Amniotic epithelial cell (primary cell): ENCODE measurements around the gene ENGASE.

ENCODE experiments used
- DNase-seq: peaks from one replicate; pipeline ENCODE4 v3.0.0-alpha.2; 2010; ENCODE audit warnings: low read depth

The ENGASE gene

DNA sequence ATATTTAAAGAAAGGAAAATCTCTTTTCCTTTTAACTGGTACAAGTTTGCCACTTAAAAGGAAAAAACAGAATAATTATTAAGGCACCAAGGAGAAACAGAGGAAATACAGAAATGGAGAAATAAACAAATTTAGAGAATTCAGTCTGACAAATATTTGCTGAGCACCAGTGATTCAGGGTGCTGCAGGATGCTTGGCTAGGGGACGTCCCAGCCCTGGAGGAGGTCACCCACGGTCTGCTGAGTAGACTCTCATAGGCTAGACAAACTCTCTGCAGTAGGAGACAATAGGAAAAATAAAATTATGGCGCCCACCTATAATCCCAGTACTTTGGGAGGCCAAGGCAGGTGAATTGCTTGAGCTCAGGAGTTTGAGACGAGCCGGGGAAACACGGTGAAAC lies 34.7 kb upstream of the ENGASE start:
- DNase-seq: no peak

DNA sequence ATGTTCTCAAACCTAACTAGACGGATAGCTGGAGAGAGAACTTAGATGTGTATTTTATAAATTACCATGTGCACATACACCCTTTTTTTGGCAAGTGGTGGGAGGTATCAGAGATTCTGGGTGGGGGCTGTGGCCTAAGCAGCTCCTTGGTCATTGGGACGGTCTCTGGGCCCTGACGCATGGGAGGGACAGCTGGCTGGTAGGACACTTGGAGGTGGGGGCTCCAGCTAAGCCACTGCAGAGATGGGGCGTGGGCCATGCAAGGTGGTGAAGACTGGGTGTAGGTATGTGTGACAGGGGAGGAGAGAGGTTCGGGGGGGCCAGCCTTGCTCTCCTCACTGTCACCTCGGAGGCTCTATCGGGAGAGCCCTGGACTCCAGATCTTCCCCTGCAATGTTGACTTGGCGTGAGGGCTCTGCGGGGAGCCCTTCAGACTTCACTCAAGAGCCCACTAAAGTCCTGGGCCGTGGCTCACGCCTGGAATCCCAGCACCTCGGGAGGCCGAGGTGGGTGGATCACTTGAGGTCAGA lies 33.5 kb upstream of the ENGASE start:
- DNase-seq: no peak

DNA sequence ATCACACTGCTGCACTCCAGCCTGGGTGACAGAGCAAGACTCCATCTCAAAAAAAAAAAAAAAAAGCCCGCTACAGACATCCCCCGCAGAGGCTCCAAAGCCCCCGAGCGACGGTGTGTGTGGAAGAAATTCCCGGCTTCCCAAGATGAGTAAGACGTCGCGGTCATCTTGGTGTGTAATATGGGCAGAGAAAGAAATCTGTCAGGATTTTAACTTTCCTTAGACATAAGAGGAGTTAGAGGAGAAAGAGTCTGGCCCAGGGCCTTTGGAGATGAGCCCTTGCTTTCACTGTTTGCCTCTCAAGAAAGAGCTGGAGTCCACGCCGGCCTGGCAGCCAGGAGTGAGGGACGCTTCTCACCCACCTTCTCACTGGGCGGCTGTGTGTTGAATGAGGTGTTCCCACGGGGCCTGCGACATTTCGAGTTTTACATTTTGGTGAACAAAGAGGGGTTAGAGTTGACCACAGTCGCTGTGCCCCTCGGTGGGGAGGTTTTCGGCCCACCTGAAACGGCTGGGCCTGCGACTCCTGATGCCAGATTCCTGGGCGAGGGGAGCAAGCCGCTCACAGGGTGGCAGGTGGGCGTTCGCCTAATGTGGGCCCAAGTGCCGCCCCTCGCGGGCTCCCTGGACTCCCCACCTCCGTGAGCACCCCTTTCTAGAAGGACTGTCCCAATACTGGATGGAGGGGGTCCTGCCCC lies 32.8 kb upstream of the ENGASE start:
- DNase-seq: peak; percentile 41

DNA sequence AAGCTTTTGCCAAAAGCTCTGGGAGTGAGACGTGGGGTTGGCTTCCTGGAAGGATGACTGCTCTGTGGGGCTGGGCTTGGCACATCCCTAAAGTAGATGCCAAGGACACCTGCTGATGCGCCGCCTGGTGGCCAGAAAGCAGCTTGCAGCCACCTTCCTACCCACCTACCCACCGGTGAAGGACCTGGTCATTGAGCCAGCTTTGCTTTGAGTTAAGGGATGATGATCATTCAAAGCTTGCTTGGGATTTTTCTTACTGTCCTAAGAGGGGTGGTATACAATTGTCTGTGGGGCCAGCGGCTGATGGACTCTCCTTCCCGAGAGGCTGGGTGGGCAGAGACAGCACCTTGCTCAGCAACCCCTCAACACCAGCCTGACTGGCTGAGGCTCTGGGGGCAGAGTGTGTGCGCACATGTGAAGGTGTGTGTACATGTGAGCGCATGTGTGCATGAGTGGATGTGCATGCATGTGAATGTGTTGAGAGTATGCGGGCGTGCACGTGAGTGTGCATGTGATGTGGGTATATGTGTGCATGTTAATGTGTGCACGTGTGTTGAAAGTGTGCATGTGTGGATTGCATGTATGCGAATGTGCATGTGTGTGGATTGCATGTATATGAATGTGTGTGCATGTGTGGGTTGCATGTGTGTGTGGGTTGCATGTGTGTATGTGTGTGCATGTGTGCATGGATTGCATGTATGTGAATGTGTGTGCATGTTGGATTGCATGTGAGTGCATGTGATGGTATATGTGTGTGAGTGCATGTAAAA lies 32.0 kb upstream of the ENGASE start:
- peak; percentile 57 for DNase-seq

DNA sequence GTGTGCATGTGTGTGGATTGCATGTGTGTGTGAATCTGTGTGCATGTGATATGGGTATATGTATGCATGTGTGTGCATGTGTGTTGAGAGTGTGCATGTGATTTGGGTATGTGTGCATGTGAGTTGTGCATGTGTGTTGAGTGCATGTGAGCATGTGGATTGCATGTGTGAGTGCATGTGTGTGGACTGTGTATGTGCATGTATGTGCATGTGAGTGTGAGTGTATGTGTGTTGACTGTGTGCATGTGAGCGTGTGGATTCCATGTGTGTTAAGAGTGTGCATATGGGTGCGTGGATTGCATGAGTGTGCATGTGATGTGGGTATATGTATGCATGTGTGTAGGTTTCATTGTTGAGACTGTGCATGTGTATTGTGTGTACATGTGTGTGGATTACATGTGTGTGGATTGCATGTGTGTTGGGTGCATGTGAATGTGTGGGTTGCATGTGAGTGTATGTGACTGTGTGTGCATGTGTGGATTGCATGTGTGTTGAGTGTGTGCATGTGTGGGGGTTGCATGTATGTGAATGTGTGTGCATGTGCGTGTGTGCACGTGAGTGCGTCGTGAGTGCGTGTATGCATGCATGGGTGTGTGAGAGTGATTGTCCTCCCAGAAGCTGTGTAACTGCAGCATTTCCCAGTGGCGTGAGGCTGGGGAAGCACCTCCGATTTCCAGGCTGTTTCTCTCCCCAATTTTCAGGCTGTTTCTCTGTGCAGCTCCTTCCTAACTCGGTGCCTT lies 31.3 kb upstream of the ENGASE start:
- DNase-seq: no peak

DNA sequence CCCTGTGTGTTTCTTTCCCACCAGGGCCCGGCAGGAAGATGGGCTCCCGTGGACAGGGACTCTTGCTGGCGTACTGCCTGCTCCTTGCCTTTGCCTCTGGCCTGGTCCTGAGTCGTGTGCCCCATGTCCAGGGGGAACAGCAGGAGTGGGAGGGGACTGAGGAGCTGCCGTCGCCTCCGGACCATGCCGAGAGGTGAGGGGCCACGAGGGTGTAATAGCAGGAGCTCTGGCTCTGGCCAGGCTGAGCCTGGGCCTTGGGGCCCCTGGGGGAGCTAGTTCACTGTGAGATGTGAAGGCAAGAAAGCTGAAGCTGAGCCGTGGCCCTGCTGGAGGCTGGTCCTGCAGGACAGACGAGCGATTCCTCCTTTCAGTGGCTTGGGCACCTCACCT lies 30.7 kb upstream of the ENGASE start:
- DNase-seq: no peak

DNA sequence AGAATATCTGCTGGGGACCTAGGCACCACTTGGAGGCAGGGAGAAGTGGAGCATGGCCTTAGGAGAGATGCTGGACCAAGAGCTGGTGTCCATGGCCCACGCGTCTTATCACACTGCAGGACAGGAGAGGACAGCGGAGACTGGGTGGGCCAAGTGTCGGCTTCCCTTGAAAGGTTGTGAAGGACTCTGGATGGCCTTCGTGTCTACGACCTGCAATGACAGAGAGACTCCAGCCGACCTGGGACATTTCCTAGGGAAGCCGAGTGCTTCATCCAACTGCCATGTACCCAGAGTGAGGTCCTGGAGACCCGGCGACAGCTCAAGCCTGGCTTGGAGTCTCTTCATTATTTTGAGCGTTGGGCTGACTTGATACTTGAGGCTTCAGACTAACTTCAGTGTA lies 30.2 kb upstream of the ENGASE start:
- no peak for DNase-seq

DNA sequence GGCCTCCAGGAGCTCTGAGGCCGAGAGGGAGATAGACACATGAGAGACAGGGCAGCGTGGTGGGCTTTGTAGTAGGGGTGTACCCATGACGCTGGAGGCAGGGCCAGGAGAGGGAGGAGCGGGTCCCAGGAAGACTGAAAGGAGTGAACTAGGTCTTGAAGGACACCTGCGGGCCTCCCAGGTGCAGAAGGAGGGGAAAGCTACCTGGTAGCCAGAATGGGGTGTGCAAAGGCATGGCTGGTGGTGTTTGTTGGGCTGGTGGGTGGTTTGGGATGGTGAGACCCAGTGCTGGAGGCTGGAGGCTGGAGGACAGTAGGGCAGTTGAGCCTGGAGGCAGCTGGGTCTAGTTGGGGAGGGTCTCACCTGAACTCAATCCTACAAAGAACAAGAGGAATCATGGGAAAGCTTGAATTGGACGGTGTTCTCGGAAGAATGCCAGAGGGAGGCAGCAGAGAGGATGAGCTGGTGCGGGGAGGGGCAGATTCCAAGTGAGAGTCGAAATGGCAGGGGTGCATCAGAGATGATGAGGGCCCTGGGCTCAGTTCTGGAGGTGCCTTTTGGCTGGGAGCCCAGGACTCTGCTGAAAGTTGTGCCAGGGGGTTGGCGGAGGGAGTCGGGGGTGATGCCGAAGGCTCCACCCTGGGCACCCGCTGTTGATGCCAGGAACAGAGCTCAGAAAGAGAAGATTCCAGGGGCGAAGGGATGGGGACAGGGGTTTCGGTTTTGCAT lies 29.5 kb upstream of the ENGASE start:
- DNase-seq: no peak

DNA sequence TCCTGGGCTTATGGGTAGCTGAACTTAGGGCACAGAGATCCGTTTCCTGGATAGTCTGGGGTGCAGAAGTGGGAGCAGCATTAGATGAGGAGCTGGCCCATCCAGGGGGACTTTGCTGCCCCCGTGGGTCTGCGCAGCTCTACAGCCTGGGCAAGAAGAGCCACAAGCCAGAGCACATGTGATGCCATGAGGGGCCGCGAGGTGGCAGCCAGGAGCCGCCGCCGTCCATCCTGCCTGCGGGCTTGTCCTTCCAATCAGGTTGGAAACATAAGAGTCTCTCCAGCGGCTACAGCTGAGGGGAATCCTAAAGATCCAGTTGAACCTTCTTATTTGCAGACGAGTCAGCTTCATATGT lies 28.8 kb upstream of the ENGASE start:
- peak; percentile 46 for DNase-seq

DNA sequence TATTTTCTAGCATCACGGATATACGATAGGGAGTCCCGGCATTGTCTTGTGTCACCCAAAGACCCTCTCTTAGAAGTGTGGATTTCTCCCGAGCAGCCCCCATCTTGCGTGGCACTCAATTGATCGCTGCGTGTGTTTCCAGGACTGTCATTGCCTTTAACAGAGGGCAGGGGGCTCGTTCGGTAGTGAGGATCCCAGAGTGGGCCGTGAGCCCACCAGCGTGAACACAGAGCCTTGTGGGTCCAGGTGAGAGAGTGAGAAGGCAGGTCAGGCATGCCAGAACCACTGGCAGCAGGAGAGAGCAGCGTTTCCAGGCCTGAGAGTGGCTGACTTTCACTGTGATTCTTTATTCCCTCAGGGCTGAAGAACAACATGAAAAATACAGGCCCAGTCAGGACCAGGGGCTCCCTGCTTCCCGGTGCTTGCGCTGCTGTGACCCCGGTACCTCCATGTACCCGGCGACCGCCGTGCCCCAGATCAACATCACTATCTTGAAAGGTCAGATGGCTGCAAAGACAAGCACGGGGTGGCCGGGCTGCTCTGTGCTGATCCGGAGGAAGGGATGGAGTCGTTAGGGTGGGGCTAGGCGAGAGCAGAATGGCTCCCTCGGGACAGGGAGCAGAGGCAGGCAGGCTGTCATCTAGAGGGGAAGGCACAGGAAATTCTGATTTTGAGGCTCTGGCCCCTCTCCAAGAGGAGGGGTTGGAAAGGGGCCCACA lies 28.3 kb upstream of the ENGASE start:
- no peak for DNase-seq

DNA sequence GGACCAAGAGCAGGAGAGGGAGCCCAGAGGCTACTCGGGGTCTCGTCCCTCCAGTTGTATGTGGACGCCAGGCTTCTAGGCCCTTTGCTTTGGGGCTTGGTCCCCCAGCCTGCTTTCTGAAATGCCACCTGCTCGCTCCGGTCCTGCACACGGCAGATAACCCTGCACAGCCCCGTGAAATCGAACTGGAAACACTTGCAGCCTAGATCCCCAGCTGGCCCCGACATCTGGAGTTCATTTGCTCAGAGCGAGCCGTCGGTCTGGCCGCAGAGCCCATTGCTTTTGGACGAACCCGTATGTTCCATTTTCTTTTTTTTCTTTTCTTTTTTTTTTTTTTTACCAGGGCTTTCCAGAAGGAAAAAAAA lies 27.7 kb upstream of the ENGASE start:
- DNase-seq: no peak

DNA sequence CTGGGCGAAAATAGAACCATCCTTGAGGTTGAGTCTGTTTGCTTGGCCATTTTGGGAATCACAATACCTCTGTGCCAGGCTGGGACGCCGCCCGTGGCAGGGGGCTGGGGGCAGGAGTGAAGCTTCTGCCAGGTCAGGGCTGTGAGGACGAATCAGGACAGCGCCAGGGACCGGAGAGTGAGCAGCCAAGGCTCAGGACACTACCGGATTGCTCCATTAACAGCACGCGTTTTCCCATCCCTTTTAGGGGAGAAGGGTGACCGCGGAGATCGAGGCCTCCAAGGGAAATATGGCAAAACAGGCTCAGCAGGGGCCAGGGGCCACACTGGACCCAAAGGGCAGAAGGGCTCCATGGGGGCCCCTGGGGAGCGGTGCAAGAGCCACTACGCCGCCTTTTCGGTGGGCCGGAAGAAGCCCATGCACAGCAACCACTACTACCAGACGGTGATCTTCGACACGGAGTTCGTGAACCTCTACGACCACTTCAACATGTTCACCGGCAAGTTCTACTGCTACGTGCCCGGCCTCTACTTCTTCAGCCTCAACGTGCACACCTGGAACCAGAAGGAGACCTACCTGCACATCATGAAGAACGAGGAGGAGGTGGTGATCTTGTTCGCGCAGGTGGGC lies 27.2 kb upstream of the ENGASE start:
- DNase-seq: no peak

DNA sequence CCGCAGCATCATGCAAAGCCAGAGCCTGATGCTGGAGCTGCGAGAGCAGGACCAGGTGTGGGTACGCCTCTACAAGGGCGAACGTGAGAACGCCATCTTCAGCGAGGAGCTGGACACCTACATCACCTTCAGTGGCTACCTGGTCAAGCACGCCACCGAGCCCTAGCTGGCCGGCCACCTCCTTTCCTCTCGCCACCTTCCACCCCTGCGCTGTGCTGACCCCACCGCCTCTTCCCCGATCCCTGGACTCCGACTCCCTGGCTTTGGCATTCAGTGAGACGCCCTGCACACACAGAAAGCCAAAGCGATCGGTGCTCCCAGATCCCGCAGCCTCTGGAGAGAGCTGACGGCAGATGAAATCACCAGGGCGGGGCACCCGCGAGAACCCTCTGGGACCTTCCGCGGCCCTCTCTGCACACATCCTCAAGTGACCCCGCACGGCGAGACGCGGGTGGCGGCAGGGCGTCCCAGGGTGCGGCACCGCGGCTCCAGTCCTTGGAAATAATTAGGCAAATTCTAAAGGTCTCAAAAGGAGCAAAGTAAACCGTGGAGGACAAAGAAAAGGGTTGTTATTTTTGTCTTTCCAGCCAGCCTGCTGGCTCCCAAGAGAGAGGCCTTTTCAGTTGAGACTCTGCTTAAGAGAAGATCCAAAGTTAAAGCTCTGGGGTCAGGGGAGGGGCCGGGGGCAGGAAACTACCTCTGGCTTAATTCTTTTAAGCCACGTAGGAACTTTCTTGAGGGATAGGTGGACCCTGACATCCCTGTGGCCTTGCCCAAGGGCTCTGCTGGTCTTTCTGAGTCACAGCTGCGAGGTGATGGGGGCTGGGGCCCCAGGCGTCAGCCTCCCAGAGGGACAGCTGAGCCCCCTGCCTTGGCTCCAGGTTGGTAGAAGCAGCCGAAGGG lies 26.4 kb upstream of the ENGASE start:
- no peak for DNase-seq

DNA sequence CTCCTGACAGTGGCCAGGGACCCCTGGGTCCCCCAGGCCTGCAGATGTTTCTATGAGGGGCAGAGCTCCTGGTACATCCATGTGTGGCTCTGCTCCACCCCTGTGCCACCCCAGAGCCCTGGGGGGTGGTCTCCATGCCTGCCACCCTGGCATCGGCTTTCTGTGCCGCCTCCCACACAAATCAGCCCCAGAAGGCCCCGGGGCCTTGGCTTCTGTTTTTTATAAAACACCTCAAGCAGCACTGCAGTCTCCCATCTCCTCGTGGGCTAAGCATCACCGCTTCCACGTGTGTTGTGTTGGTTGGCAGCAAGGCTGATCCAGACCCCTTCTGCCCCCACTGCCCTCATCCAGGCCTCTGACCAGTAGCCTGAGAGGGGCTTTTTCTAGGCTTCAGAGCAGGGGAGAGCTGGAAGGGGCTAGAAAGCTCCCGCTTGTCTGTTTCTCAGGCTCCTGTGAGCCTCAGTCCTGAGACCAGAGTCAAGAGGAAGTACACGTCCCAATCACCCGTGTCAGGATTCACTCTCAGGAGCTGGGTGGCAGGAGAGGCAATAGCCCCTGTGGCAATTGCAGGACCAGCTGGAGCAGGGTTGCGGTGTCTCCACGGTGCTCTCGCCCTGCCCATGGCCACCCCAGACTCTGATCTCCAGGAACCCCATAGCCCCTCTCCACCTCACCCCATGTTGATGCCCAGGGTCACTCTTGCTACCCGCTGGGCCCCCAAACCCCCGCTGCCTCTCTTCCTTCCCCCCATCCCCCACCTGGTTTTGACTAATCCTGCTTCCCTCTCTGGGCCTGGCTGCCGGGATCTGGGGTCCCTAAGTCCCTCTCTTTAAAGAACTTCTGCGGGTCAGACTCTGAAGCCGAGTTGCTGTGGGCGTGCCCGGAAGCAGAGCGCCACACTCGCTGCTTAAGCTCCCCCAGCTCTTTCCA lies 25.5 kb upstream of the ENGASE start:
- DNase-seq: no peak

DNA sequence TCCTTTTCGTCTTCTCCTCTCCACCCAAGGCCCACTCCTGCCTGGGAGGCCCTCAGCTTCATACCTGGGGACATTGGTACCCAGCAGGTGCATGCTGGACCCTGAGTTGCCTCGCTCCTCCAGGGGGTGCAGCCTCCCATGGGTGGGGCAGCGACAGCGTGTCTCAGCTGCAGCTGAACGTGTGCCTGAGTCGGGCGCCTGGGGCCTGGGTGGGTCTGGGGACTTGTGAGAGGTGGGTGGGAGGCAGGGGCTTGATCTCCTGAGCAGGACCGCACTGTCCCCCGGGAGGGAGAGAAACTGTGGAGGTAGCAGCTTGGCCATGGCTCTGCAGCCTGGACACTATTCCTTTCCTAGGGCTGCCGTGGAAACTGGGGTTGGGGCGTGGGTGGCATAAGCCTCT lies 24.8 kb upstream of the ENGASE start:
- no peak for DNase-seq

DNA sequence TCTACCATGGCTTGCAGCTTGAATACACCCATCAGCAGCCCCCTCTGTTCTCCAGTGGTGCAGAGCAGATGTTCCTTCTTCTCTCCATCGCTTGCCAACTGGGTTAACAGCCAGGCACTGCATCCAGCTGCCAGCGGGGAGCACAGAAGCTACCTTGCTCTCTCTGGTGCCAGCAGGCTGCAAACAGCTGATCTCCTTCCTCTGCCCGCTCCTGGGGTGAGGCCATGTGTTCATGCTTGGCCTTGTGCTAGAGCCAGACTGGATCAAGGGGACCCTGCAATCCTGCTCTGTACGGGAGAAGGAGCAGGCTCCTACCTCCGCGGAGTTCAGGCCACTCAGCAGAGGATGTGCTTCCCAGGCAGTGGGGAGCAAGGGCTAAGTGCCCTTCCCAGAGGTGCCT lies 24.1 kb upstream of the ENGASE start:
- DNase-seq: no peak

DNA sequence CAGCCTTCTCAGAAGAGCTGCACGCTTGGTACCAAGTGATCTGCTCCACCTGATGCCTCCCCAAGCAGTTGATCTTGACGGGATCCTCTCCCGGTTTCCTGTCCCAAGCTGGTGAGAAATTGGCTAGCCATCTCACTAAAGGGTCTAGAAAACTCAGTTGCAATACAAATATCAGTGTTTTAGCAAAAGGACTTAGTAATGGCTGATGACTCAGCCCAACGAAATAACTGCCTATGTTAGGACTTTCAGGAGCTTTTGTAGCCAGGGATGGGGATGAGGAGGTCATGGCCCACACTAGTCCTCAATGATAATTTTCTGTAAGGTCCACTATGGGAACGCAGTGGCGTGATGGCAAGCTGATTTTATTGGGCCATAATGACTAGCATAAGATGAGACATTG lies 23.3 kb upstream of the ENGASE start:
- DNase-seq: no peak

DNA sequence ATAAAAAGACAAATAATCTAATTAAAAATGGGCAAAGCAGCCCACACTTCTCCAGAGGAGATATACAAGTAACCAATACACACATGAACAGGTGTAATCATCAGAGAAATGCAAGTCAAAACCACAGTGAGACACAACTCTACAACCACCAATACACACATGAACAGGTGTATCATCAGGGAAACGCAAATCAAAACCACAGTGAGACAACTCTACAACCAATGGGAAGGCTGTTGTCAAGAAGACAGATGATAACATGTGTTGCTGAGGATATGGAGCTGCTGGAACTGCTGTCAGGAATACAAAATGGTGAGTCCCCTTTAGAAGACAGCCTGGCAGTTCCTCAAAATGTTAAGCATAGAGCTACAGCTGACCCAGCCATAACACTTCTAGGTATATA lies 22.5 kb upstream of the ENGASE start:
- no peak for DNase-seq
